Lower lobe of right lung (tissue), 2 donors: Measurements from ENCODE around the gene RHOB. TPM values are rescaled to one million over a fixed set of nuclear protein-coding genes. Genes with fewer than 3 reads are reported as not detected.
"Not testable (repeated sequence)": the region's sequence is repeated elsewhere in the genome, so short reads cannot be mapped to it uniquely, and the experiment has no call there.

ENCODE experiments used
- ATAC-seq, 2 donors: fragments of 200-7000 bp; cut with Tn5 transposase; one replicate each; pipeline ENCODE4 v1.9.1; 2020 to 2022; ENCODE audit warnings: mild to moderate bottlenecking in 2 of 2, moderate library complexity in 2 of 2
- DNase-seq: peaks from one replicate; pipeline ENCODE4 v3.0.0-alpha.2; 2020
- H3K27ac ChIP-seq: fragments of 200-600 bp; one replicate; pipeline ENCODE4 v1.8.0; 2022
- H3K27me3 ChIP-seq: fragments of 200-600 bp; one replicate; pipeline ENCODE4 v1.8.0; 2022; ENCODE audit warnings: low read depth
- H3K36me3 ChIP-seq: fragments of 200-600 bp; one replicate; pipeline ENCODE4 v1.8.0; 2022; ENCODE audit warnings: mild to moderate bottlenecking
- H3K4me1 ChIP-seq: fragments of 200-600 bp; one replicate; pipeline ENCODE4 v1.8.0; 2022
- H3K4me3 ChIP-seq: fragments of 200-600 bp; one replicate; pipeline ENCODE4 v1.8.0; 2022; ENCODE audit warnings: mild to moderate bottlenecking
- H3K9me3 ChIP-seq: fragments of 200-600 bp; one replicate; pipeline ENCODE4 v1.8.0; 2022
- CTCF ChIP-seq: fragments of 200-600 bp; IDR thresholded peaks from one replicate; pipeline ENCODE4 v1.8.0; 2022; ENCODE audit warnings: antibody characterized with exemption, mild to moderate bottlenecking
- intact Hi-C: fragments of 100-400 bp; cut with DNase I; formaldehyde crosslinking; loops from one replicate; pipeline ENCODE4 v1.11.0; 2022
- total RNA-seq: library from RNA; stranded (reverse); fragmentation: NEBNext Ultra II Directional; extraction: Animal tissue kit (Norgen Biotek cat#: 25700); gene quantifications from one replicate; pipeline ENCODE4 v1.2.1, GENCODE V29; 2021
- donor health status: DM: no; HTN: yes; CAD: no; lungs with severe emphysema.

RHOB gene
- total RNA-seq, 1 donor from 2014 or later = 176 TPM

GRCh38 chr2:20457661-20458630 is 11.1 kb downstream of the RHOB start:
- Histone ChIP-seq H3K4me3 (no peak overlapping the region), H3K36me3 (no peaks in the 10 kb centered on the region), H3K27me3 (no peaks in the 10 kb centered on the region), H3K4me1 (no peaks in the 10 kb centered on the region), H3K27ac (no peak overlapping the region), H3K9me3 (no peaks in the 10 kb centered on the region)
- ATAC-seq (no peak), DNase-seq (no peak)
- no peak for TF ChIP-seq CTCF
- intact Hi-C loops = no loop called here

- intact Hi-C loops, H3K27me3 ChIP-seq, H3K27ac ChIP-seq, DNase-seq, H3K4me1 ChIP-seq, H3K36me3 ChIP-seq, ATAC-seq, H3K9me3 ChIP-seq, H3K4me3 ChIP-seq: not testable (repeated sequence)
Observed at GRCh38 chr2:20458737-20459484, 12.0 kb downstream of the RHOB start.

- H3K4me3 ChIP-seq = no peak overlapping the region
- intact Hi-C loops = no loop called here
- DNase-seq (no peak), ATAC-seq (no peak)
- no peaks in the 10 kb centered on the region for H3K4me1 ChIP-seq
- H3K27ac ChIP-seq = no peak overlapping the region
- TF ChIP-seq CTCF = no peak
- H3K36me3 ChIP-seq = no peaks in the 10 kb centered on the region
- H3K9me3 ChIP-seq = no peaks in the 10 kb centered on the region
- no peaks in the 10 kb centered on the region for H3K27me3 ChIP-seq
Observed at GRCh38 chr2:20465716-20466394, 19.0 kb downstream of the RHOB start.

GRCh38 chr2:20467789-20468548 is 21.1 kb downstream of the RHOB start:
- DNase-seq (no peak), ATAC-seq (no peak)
- H3K27ac ChIP-seq = no peak overlapping the region
- H3K27me3 ChIP-seq = no peaks in the 10 kb centered on the region
- intact Hi-C loops = no loop called here
- no peak overlapping the region for H3K4me3 ChIP-seq
- H3K36me3 ChIP-seq = no peaks in the 10 kb centered on the region
- H3K9me3 ChIP-seq = no peaks in the 10 kb centered on the region
- TF ChIP-seq CTCF = no peak
- H3K4me1 ChIP-seq = no peaks in the 10 kb centered on the region

- Histone ChIP-seq H3K4me1 (no peaks in the 10 kb centered on the region), H3K9me3 (no peaks in the 10 kb centered on the region), H3K27ac (no peak overlapping the region), H3K36me3 (no peaks in the 10 kb centered on the region), H3K27me3 (no peaks in the 10 kb centered on the region), H3K4me3 (no peak overlapping the region)
- no peak for ATAC-seq
- TF ChIP-seq CTCF = no peak
- no peak for DNase-seq
- intact Hi-C loops = no loop called here
Observed at GRCh38 chr2:20468549-20469500, 22.0 kb downstream of the RHOB start.
